Coronary artery (tissue), 2 donors: ENCODE data around the gene SLX4.
"Not testable (repeated sequence)": the region's sequence is repeated elsewhere in the genome, so short reads cannot be mapped to it uniquely, and the experiment has no call there.

Source experiments
- DNase-seq: peaks from one replicate; pipeline ENCODE4 v3.0.0-alpha.2; 2017; ENCODE audit warnings: low spot score
- H3K27ac ChIP-seq, 2 donors: fragments of 200-600 bp; sonication (generic); one replicate each; pipeline ENCODE4 v1.5.1; 2016 to 2019
- H3K4me3 ChIP-seq: fragments of 200-600 bp; sonication (generic); 2 replicates; pipeline ENCODE4 v1.5.1; 2016; ENCODE audit warnings: mild to moderate bottlenecking, moderate library complexity
- TF ChIP-seq, protein P1 (sequence below): fragments of 200-600 bp; sonication (generic); IDR thresholded peaks from one replicate; pipeline ENCODE4 v1.5.1; 2019; ENCODE audit warnings: antibody characterized with exemption

SLX4 gene

DNA sequence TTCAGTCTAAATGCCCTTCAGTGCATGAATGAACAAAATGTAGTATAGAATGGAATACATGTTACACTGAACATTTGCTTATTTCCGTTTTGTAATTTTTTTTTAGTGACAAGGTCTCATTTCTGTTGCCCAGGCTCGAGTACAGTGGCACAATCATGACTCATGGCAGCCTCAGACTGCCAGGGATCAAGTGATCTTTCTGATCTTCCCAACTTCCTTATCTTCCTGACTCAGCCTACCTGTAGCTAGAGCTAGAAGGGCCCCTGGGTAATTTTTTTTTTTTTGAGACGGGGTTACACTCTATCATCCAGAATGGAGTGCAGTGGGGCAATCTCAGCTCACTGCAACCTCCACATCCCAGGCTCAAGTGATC lies 7.3 kb upstream of the SLX4 start:
- DNase-seq: no peak
- TF ChIP-seq, protein P1, sequence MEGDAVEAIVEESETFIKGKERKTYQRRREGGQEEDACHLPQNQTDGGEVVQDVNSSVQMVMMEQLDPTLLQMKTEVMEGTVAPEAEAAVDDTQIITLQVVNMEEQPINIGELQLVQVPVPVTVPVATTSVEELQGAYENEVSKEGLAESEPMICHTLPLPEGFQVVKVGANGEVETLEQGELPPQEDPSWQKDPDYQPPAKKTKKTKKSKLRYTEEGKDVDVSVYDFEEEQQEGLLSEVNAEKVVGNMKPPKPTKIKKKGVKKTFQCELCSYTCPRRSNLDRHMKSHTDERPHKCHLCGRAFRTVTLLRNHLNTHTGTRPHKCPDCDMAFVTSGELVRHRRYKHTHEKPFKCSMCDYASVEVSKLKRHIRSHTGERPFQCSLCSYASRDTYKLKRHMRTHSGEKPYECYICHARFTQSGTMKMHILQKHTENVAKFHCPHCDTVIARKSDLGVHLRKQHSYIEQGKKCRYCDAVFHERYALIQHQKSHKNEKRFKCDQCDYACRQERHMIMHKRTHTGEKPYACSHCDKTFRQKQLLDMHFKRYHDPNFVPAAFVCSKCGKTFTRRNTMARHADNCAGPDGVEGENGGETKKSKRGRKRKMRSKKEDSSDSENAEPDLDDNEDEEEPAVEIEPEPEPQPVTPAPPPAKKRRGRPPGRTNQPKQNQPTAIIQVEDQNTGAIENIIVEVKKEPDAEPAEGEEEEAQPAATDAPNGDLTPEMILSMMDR: no peak
- H3K27ac ChIP-seq: no peak overlapping the region
- H3K4me3 ChIP-seq: no peak overlapping the region

DNA sequence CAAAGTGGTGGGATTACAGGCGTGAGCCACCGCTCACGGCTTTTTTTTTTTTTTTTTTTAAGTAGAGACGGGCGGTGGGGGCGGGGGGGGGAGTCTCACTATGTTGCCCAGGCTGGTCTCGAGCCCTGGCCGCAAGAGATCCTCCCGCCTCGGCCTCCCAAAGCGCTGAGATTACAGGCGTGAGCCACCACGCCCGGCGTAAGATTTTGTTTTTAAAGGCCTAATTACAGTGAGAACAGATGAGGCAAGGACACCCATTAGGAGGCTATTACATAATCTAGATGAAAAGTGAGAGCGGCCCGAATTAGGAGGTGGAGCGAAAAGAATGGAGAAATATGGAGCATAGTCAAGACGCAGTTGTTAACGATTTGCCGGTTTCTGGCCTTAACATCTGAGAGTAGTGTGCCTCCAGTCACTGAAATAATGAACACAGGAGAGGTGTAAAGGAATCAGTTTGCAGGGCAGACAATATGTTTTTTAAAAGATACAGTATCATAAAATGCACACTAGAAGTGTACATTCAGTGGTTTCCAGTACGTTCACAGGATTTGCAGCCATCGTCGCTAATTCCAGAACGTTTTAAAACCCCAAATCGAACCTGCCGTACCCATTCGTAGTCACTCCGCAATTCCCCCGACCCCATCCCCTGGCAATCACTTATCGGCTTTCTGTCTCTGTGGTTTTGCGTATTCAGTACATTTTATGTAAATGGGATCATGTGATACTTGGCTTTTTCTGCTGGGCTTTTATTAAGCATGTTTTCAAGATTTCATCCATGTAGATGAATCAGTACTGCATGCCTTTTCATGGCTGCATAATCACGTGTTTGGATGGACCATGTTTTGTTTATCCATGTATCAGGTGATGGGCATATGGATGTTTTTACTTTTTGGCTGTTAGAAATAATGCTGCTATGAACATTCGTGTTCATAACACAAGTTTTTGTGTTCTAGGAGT lies 1.4 kb upstream of the SLX4 start:
- TF ChIP-seq, protein P1: no peak
- DNase-seq: no peak
- no peak overlapping the region for H3K27ac ChIP-seq
- peak overlapping the region; percentile 99 for H3K4me3 ChIP-seq

DNA sequence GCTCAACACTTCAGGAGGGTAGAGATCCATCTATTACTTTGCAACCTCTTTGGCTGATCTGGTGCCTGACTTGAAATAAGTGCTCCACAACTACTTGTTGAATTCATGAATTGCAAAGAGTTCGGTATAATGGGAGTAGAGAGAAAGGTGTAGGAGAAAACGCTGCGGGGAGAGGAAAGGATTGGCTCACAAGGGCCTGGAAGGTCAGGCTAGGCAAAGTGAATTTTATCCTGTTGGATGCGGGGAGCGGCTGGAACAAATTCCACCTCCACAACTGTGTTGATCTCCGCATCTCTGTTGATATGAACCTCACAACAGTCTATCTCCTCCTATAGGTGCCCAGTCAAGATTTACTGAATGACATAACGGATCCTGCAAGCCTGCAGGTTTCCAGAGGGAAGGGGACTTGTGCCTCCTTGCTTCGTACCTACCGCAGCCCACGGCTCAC lies 684 bp downstream of the SLX4 start:
- Histone ChIP-seq H3K4me3 (peak overlapping the region; percentile 99), H3K27ac (peak overlapping the region; percentile 66 to 91)
- TF ChIP-seq, protein P1: no peak
- DNase-seq: no peak

DNA sequence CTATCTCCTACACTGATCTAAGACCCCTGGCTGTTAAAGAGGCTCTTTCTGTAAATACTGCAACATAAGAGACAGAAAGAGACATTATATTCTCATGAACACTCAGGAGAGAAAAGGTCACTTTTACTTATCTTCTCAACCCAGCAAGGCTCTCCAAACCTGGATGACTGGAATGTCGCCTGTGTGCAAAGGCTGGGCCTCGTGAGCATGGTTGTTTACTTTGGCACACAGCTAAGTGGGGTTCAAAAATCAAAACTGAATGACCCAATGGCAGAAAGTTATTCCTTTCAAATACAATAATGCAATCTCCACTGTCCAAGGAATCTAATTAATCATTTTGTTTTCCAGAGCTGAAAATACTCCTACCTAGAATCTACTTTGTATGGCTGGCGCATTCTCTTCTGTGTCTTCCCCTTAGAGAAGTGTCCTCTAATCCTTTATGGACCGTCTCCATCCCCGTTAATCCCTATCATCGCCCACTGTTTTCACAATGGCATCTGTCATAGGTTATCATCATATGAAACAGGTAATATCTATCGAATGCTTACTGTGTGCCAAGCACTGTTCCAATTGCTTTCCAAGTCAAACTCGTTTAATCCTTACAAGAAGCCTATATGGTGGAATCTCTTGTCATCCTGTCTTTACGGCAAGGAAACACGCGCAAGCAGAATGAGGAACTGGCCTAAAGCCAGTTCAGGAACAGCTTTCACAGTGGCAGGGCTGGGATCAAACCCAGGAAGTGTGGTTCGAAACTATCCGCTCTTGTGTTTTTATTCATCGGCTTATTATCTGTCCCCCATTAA lies 1.3 kb downstream of the SLX4 start:
- Histone ChIP-seq H3K4me3 (peak overlapping the region; percentile 99), H3K27ac (no peak overlapping the region)
- DNase-seq: no peak
- TF ChIP-seq, protein P1: no peak

DNA sequence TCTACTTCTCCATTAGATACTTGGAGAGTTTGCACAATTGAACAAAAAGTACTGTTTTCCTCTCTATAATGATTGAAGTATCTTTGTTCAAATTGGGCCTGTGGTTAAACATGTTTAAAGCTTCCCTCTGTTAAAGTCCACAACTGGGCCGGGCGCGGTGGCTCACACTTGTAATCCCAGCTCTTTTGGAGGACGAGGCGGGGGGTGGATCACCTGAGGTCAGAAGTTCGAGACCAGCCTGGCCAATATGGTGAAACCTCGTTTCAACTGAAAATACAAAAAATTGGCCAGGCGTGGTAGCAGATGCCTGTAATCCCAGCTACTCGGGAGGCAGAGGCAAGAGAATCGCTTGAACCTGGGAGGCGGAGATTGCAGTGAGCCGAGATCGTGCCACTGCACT lies 2.4 kb downstream of the SLX4 start:
- not testable (repeated sequence) for H3K4me3 ChIP-seq, DNase-seq, H3K27ac ChIP-seq

DNA sequence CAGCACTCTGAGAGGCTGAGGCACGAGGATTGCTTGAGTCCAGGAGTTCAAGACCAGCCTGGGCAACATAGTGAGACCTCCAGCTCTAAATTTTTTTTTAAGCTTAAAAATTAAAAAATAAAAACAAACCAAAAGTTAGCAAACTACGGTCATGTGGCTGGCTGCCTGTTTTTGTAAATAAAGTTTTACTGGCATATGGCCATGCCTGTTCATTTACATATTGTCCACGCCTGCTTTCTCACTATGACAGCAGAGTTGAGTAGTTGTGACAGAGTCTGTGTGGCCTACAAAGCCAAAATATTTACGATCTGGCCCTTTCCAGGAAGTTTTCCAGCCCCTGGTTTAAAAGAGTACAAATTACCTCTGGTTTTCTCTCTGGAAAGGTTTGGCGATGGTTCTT lies 3.3 kb downstream of the SLX4 start:
- H3K27ac ChIP-seq: no peak overlapping the region
- DNase-seq: no peak
- TF ChIP-seq, protein P1: no peak
- no peak overlapping the region for H3K4me3 ChIP-seq

DNA sequence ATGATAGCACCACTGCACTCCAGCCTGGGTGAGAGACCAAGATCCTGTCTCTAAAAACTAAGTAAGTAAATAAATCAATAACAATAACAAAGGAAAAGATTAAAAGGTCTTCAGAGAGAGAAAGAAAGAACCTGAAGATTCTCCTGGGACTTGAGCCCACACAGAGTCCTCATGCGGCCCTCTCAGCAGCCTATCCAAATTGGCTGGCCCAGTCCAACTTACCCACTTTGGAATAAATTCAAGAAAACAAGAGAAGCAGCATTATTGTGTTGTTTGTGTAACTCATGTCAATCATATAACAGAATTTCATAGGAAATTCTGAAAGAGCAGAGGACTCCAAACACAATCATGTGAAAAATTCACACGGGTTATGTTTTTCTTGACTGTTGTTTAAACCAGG lies 3.8 kb downstream of the SLX4 start:
- no peak overlapping the region for H3K27ac ChIP-seq
- TF ChIP-seq, protein P1: no peak
- DNase-seq: no peak

More for the DNA sequence above, 3.8 kb downstream of the SLX4 start:
- no peak overlapping the region for H3K4me3 ChIP-seq
